Stimulated activated CD4-positive, alpha-beta T cell treated with anti-CD3 and anti-CD28 coated beads, Interleukin-15, amount 100 ng/mL, for 24 hours (primary cell): ENCODE measurements around the gene AGK.
"Not testable (repeated sequence)": the region's sequence is repeated elsewhere in the genome, so short reads cannot be mapped to it uniquely, and the experiment has no call there.

ENCODE experiments used
- DNase-seq: peaks from one replicate; pipeline ENCODE4 v3.0.0-alpha.2; 2020

The AGK gene

DNA sequence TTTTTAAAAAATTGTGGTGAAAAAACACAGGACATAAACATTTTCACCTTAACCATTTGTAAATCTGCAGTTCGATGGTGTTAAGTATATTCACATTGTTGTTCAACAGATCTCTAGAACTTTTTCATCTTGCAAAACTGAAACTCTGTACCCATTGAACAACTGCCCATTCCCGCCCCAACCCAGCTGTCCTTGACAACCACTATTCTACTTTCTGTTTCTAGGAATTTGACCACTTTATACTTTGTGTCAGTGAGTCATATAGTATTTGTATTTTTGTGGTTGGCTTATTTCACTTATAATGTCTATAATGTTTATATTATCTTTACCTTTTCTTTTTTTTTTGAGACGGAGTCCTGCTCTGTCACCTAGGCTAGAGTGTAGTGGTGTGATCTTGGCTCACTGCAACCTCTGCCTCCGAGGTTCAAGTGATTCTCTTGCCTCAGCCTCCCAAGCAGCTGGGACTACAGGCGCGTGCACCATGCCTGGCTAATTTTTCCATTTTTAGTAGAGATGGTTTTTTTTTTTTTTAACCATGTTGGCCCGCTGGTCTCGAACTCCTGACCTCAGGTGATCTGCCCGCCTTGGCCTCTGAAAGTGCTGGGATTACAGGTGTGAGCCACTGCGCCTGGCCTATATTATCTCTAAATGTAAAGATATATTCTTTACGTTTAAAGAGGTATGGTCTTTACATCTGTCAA, 6.8 kb downstream of the AGK start:
- DNase-seq: peak; percentile 52

DNA sequence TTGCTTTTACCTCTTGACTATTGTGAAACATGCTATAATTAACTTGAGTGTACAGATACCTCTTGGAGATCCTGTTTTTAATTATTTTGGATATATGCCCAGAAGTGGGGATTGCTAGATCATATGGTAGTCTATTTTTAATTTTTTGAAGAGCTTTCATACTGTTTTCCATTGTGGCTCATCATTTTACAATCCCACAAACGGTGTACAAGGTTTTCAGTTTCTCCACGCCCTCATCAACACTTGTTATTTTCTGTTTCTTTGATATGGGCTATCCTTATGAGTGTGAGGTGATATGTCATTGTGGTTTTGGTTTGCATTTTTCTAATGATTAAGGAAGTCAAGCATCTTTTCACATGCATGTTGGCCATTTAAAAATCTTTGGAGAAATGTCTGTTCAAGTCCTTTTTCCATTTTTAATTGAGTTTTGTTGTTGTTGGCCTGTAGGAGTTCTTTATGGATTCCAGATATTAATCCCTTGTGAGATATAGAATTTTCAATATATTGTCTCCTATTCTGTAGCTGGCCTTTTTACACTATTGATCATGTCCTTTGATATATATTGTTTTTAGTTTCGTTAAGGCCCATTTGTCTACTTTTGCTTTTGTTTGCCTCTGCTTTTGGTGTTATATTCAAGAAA, 7.5 kb downstream of the AGK start:
- peak; percentile 28 for DNase-seq

DNA sequence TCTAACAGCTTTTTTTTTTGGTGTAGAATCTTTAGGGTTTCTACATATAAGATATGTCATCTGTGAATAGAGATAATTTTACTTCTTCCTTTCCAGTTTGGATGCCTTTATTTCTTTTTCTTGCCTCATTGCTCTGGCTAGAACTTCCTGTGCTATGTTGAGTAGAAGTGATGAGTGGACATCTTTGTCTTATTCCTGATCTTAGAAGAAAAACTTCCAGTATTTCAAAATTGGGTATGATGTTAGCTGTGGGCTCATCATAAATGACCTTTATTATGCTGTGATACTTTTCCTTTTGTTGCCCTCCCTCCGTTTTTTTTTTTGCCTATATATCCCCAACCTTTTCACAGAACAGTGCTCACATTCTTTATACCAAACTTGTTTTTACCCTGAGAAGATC, 8.8 kb downstream of the AGK start:
- no peak for DNase-seq

DNA sequence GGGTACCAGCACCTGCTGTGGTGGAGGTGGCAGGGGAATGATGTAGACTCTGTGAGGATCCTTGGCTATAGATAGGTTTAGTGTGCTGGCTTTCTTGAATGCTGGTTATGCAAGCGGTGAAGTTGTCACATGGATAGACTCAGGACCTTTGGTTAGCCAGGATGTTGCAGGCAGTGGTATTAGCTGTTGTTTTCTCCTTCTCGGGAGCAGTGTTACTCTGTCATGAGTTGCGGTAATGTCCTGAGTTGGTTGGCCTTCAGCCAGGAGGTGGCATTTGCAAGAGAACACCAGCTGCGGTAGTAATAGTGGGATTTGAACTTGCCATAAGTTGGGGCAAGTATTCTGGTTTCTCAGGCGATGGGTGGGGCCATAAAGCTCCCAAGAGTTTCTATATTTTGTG, 10.8 kb downstream of the AGK start:
- no peak for DNase-seq

DNA sequence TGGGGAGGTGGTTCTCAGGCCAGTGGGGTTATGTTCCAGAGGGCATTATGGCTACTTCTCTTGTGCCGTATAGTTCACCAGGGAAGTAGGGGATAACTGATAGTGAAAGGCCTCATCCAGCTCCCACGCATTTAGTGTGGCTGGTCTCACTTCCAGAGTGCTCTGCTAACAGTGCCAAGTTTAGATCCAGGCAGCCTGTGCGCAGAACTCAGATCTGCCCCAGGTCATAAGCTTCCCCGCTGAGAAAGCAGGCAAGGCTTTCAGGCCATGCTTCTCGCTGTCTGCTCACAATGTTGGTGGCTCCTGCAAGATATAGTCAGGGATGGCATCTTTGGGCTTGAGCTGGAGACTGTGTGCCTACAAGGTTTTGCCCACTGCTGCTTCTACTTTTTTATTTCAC, 11.3 kb downstream of the AGK start:
- no peak for DNase-seq

DNA sequence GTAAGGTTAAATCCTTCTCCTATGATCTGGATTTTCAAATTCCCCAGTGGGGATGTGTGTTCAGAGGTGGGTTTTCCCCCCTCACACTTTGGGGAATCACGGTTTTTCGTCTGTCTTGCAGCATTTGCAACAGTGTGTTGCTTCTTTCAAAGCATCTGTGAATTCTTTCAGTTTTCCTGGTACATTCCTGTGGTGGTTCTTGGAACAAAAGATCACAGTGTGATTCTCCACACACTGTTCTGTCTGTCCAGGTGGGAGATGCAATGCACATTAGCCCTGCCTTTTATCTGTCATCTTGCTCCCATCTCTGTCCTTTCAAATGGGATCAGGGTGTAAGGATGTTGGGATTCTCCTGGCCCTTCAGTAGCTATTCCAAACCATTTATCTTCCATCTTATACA, 11.8 kb downstream of the AGK start:
- no peak for DNase-seq

DNA sequence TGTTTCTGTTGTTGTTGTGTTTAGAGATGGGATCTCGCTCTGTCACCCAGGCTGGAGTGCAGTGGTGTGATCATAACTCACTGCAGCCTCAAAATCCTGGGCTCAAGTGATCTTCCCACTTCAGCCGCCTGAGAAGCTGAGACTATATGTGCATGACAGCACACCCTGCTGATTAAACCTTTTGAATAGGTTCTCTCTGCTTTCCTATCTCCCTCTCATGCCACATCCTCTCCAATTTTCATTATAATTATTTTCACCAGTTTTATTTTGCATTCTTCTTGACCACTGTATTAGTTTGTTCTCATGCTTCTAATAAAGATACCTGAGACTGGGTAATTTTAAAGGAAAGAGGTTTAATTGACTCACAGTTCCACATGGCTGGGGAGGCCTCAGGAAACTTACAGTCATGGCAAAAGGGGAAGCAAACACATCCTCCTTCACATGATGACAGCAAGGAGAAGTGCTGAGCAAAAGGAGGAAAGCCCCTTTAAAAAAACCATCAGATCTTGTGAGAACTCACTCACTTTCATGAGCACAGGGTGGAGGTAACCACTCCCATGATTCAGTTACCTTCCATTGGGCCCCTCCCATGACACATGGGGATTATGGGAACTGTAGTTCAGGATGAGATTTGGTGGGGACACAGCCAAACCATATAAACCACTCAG, 12.9 kb downstream of the AGK start:
- peak; percentile 61 for DNase-seq

DNA sequence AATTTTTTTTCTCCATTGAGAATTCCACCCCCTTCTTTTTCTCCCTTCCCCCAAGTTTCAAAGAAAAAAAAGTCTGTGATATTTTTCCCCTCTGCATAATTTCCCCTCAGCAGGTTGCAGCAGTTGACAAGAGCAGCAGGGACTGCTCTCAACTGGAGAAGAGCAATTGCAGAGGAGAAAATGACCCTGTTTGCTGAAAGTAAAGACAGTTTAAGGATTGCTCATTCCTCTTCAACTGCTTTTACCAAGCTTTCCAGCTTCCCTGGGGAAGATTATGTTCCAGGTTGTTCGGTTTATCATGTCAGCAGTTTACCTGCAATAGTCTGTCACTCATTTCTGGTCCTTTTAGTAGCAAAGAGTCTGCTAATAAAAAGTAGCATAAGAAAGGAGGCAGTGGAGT, 16.2 kb downstream of the AGK start:
- no peak for DNase-seq

DNA sequence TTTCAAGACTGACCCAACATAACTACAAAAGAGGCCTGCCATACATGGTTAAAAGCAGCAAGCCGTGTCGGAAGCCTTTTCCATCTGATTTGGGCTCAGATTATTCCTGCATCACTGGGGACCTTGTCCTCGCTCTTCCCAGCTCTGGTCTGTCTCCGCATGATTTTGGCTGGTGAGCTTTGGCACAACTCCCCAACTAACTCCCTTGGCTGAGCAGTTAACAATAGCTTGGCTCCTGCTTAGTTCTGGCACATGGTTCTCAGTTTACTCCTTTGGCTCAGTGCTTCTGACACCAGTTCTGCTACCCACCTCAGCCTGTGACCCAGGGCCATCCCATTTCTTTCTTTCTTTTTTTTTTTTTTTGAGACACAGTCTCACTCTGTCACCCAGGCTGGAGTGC, 17.0 kb downstream of the AGK start:
- DNase-seq: no peak

DNA sequence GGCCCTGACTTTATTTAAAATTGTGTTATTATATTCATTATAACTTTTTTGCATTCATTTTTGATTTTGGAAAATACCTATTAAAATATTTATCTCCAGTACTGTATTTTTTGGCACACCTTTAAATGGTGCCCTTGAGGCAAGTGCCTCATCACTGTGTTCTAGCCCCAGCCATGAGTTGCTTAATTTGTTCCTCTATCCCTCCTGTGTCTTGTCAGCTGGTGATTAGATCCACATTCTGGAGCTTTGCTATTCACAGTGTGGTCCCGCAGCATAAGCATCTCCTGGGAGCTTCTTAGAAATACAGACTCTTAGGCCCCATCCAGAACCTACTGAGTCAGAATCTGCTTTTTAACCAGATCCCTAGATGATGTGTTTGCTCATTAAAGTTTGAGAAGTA, 19.8 kb downstream of the AGK start:
- no peak for DNase-seq

DNA sequence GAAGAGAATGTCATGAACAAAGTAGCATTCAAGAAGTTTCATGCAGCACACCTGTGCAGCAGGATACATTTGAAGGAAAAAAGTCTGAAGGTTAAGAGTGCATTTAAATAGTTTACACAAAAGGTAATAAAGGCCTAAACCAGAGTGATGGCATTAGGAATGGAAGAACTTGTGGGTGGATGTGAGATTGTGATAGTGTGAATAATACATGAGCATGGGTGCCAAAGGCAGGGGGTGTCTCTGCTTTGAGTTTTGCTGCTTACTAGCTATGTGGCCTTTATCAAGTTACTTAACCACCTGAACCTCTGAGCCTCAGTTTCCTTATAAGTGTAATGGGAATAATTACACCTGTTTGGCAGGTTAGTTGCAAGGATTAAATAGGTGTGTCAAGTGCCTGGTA, 21.0 kb downstream of the AGK start:
- DNase-seq: no peak

DNA sequence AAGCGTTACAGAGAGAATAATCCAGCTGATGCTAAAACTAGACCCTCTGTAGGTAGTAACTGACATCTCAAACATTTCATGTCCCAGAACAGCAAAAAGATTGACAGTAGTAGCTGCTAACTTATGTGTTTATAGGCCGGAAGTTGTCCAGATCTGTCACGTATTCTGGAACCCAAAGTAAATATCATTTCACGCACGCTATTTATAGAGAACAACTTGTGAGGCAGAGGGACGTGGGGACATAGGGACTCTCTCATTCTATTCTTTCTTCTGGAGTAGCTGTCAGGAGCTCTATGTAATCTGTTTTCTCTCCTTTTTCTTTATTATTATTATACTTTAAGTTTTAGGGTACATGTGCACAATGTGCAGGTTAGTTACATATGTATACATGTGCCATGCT, 22.3 kb downstream of the AGK start:
- DNase-seq: no peak

DNA sequence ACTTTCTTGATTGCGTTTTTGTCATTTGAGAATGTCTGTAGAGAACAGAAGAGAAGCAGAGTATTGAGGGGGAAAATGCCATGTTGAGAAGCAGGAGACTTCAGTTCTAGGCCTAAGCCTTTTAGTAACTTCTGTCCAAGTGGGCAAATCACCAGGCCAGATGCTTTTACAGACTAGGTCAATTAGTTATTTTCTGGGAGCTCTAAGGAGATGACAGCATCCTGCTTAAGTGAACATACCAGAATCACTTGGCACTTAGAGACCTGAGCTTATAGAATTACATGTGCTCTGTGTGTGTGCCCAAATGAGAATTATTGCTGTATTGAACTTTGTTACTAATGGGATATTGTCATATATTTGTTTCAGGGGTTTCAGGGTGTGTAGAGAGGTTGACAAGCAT, 24.0 kb downstream of the AGK start:
- no peak for DNase-seq

DNA sequence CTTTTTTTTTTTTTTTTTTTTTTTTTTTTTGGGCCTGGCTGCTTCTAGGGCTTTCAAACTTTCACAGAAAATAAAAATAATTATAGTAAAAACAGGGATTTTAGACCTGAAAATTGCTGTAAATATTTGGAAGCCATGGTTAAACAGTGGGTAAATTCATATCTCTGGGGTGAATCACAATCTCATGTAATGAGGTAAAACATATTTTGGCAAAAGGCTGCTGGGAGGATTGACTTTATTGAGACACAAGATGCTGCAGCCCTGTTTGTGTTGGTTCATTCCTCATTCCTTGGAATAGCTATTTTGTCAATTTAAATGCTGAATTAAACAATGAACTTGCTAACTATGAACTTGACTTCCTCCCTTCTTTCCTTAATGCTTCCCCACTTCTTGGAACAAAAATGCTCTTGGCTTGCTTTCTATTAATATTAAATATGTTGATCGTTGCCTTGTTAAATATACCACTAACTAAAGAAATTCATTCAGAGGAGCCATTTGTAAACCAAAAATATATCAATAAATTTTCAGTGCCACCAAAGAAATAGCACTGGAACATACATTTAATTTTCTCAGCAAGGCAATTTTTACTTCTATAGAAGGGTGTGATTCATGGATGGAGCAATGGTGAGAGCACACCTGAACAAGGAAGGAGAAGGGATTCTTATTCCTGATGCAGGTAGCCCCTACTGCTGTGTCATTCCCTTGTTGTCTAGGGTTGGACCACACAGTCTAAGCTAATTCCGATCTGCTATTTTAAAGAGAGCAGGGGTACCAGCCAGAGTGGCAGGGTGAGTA, 24.6 kb downstream of the AGK start:
- no peak for DNase-seq

DNA sequence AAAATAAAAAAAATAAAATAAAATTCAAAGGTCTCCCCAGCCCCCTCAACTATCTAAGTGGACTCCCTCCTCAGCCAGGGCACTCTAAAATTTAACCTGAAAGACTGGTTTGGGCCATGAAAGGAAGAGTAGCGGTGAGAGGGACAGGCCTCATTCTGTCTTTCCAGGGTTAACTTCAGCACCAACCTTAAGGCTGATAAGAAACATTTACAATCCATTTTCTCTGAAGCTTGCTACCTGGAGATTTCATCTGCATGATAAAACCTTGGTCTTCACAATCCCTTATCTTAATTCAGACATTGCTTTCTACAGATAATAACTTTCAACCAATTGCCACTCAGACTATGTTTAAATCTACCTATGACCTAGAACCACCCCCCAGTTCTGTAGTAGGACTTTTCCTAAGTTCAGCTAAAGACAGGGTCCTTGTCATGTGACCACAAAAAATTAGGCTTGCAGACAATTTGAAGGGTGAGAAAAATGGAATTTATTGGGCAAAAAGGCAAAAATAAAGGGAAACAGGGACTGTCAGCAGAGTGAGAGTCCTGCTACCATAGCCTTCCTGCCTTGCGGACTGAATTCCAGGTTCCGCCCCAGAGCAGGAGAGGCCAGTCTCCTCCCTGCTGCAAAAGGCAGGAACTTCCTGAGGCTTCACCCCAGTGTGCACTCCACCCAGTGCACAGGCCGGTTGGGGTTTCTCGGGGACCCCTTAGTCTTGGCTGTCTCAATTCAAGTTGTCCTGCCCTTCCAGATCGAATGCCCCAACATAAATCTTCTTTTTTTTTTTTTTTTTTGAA, 26.0 kb downstream of the AGK start:
- DNase-seq: no peak

DNA sequence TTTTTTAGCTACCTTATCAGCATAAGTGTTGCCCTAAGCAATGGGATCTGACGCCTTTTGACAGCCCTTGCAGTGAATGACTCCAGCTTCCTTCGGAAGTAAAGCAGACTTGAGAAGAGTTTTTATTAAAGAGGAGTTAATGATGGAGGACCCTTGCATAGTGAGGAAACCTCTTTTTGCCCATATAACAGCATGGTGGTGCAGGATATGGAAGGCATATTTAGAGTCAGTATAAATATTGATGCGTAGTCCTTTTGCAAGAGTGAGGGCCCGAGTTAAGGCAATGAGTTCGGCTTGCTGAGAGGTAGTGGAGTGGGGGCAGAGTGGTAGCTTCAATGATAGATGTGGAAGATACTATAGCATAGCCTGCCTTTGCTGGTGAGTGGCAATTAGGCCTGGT, 28.7 kb downstream of the AGK start:
- not testable (repeated sequence) for DNase-seq

DNA sequence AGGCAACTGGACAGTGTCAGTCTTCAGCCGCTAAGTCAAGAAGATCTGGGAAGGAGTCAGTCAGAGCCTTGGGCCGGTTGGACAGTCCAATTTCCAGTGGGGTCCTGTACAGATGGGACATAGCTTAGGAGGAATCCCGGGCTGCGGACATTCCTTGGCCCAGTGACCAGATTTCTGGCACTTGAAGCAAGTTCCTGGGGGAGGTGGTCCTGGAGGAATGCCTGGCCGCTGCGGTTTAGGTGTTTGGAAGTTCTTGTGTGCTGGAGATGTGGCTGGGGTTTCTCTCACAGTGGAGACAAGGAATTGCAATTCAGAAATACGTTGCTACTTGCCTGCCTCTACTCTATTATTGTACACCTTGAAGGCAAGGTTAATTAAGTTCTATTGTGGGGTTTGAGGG, 30.9 kb downstream of the AGK start:
- DNase-seq: not testable (repeated sequence)

DNA sequence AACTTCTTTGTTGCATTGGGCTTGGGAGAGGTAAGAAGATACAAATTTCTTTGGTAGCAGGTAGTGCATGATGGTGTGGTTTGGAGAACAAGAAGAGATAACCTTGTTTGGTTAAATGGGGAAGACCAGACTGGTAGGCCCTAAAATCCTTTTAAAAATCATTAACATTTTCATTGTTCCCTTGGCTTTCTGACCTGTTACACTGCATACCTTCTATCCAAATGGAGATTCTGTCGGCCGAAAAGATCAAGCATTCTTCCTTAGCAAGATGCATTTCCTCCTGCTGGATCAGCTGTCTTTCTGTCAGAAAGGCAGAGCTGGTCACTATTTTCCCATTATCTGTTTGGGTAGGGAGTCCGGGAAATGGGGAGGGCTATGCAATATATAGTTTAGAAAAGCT, 33.7 kb downstream of the AGK start:
- no peak for DNase-seq

DNA sequence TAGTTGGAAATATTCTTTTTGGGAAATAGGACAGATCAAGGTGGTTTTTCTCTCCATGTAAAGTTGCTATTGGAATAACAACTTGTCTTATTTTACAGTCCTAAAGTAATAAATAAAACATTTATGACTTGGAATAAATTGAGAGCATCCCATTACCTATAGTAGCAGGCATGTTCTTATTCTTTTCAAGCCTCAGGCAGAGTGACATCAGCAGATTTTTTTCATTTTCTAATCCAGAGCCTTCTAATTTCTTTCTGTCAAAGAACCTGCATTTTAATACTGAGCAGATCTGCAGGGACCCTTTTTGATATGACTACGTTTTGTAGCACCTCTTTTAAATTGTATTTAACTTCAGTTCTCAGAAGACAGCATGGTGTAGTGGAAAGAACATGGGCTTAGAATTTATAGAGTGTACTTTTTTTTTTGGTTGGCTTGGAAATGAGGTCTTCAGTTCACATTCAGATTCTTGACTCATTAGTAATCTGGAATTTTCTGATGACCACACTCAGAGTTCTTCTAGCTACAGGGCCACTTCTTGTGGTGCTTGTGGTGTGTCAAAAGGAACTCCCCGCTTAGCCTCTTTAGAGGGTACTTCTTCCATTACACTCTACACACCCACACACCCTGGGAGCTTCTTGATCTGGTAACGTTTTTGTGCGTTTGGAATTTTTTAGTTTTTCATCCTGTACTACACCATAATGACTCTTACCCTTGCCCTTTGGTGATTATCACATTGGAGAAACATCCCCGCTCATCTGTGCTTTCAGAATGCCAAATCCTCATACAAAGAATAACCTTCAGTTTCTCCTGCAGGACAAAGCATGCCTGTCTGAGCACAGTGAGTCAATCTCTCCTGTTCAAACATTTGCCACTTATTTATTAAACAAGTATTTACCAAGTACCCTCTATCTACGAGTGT, 34.6 kb downstream of the AGK start:
- peak; percentile 74 for DNase-seq

DNA sequence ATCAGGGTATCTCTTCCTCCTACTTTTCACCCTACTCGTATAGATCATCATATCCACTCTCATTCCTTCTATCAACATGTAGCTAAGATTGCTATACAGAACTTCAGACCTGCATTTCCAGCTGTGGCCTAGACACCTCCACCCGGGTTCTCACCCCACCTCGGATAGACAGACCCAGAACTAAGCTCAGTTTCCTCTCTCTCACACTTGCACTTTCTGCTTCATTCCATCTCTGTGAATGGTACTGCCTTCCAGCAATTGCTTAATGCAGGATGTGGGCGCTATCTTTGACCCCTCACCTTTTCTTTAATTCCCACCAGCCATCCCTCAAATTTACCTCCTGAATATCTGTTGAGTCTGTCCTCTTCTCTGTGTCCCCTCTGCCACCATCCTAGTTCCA, 35.7 kb downstream of the AGK start:
- DNase-seq: no peak

DNA sequence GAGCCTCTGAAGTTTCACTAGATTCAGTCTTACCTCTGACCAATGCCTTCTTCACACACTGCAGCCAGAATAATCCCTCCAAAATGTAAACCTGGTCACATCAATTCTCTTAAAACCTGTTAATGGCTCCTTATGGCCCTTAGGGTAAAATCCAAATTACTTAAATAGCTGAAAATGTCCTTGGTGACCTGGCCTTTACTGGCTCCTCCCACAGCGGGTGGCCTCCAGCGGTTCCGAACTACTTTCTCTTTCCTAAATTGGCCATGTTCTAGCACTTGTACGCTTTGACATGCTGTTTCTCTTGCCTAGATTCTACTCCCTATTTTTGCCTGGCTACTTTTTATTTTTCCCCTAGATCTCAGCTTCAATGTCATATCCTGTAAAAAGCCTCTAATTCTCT, 36.1 kb downstream of the AGK start:
- no peak for DNase-seq

DNA sequence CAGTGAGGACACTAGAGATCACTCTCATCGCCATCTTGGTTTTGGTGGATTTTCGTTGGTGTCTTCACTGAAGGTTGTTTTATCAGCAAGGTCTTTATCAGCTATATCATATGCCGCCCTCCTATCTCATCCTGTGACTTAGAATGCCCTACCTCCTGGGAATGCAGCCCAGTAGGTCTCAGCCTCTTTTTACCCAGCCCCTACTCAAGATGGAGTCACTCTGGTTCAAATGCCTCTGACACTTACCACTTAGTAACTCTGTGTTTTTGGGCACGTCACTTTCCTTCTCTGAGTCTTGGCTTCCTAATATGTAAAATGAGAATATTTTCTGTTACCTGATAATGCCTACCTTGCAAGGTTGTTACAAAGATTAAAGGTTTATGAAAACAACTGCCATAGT, 37.7 kb downstream of the AGK start:
- no peak for DNase-seq
